Activated CD4-positive, alpha-beta T cell treated with anti-CD3 and anti-CD28 coated beads for 36 hours (primary cell): ENCODE data around the gene PFN3. TPM values are rescaled to one million over a fixed set of nuclear protein-coding genes. Genes with fewer than 3 reads are reported as not detected.
A peak's percentile ranks its signal among the peaks of the same experiment; 100 is the strongest.

Experiments
- ATAC-seq: fragments of 200-7000 bp; cut with Tn5 transposase; one replicate; pipeline ENCODE4 v1.10.0; 2021; ENCODE audit warnings: mild to moderate bottlenecking, moderate library complexity
- CTCF ChIA-PET: fragments of 350-600 bp; sonication (Branson Sonifier 250); formaldehyde crosslinking; loops from one replicate; lab custom pipeline; 2021; ENCODE audit warnings: antibody characterized with exemption; lab: Charles Lee
- POLR2A ChIA-PET: fragments of 350-600 bp; sonication (Branson Sonifier 250); formaldehyde crosslinking; loops from one replicate; lab custom pipeline; 2021; ENCODE audit warnings: antibody characterized with exemption, inconsistent platforms; lab: Charles Lee
- DNase-seq: peaks from one replicate; pipeline ENCODE4 v3.0.0-alpha.2; 2020
- H3K27ac Mint-ChIP-seq: one replicate; pipeline ENCODE4 v1.8.0; 2021; ENCODE audit warnings: mixed read lengths
- H3K27me3 Mint-ChIP-seq: one replicate; pipeline ENCODE4 v1.8.0; 2021; ENCODE audit warnings: mixed read lengths
- H3K36me3 Mint-ChIP-seq: one replicate; pipeline ENCODE4 v1.8.0; 2021; ENCODE audit warnings: low read depth, mixed read lengths
- H3K4me1 Mint-ChIP-seq: one replicate; pipeline ENCODE4 v1.8.0; 2021; ENCODE audit warnings: mixed read lengths
- H3K4me3 Mint-ChIP-seq: one replicate; pipeline ENCODE4 v1.8.0; 2021; ENCODE audit warnings: mild to moderate bottlenecking, moderate library complexity, mixed read lengths
- H3K9me3 Mint-ChIP-seq: one replicate; pipeline ENCODE4 v1.8.0; 2021; ENCODE audit warnings: low read depth, mixed read lengths
- intact Hi-C, 2 experiments: fragments of 100-400 bp; cut with DNase I in 1 of 2; cut with micrococcal nuclease in 1 of 2; formaldehyde crosslinking; loops; one replicate each; pipeline versions ENCODE4 v1.14.2 to v1.15.1; 2022 to 2024; cut with DNase I, micrococcal nuclease
- total RNA-seq, 2 experiments: library from RNA; stranded (reverse); gene quantifications; one replicate each; pipeline ENCODE4 v1.2.3, GENCODE V29; 2021

Gene PFN3
- total RNA-seq, 2 experiments from 2014 or later: not detected

GRCh38 chr5:177444106-177445051 lies 43.9 kb upstream of the PFN3 start:
- CTCF ChIA-PET: interaction anchor here (0.6 to 8.1 kb wide), 14 partner anchors 10 to 135 kb away, joined by 3 to 72 read pairs (median 6); no protein-coding TSS in a partner anchor
- Mint-ChIP-seq H3K27me3 (no peaks in the 10 kb centered on the region), H3K27ac (peak overlapping the region; percentile 89), H3K36me3 (peaks cover 22% of the 10 kb centered on the region), H3K9me3 (no peaks in the 10 kb centered on the region), H3K4me1 (peaks cover 58% of the 10 kb centered on the region), H3K4me3 (peak overlapping the region; percentile 33)
- POLR2A ChIA-PET: interaction anchor here (0.6 to 9.3 kb wide), 7 partner anchors 8 to 91 kb away, joined by 3 to 85 read pairs (median 9); partner anchors contain the start of gene GRK6
- DNase-seq: peak; percentile 43
- ATAC-seq: peak; percentile 10
- intact Hi-C loops: no loop called here

GRCh38 chr5:177443144-177443983 lies 42.9 kb upstream of the PFN3 start:
- Mint-ChIP-seq H3K4me1 (peaks cover 61% of the 10 kb centered on the region), H3K9me3 (no peaks in the 10 kb centered on the region), H3K36me3 (peaks cover 29% of the 10 kb centered on the region), H3K4me3 (no peak overlapping the region), H3K27me3 (no peaks in the 10 kb centered on the region), H3K27ac (no peak overlapping the region)
- intact Hi-C loops: no loop called here
- ChIA-PET POLR2A (interaction anchor here (0.6 to 9.3 kb wide), 5 partner anchors 9 to 35 kb away, joined by 3 to 85 read pairs (median 3); no protein-coding TSS in a partner anchor), CTCF (interaction anchor here (0.6 to 8.1 kb wide), 9 partner anchors 9 to 134 kb away, joined by 3 to 72 read pairs (median 8); no protein-coding TSS in a partner anchor)
- ATAC-seq (no peak), DNase-seq (peak; percentile 19)

- Mint-ChIP-seq H3K27me3 (no peaks in the 10 kb centered on the region), H3K4me3 (no peak overlapping the region), H3K4me1 (peaks cover 61% of the 10 kb centered on the region), H3K27ac (peak overlapping the region; percentile 47), H3K36me3 (peaks cover 39% of the 10 kb centered on the region), H3K9me3 (no peaks in the 10 kb centered on the region)
- POLR2A ChIA-PET: interaction anchor here (0.6 to 9.3 kb wide), 3 partner anchors 11 to 34 kb away, joined by 3 to 85 read pairs (median 28); no protein-coding TSS in a partner anchor
- intact Hi-C loops: no loop called here
- CTCF ChIA-PET: interaction anchor here (0.8 to 3.1 kb wide), 5 partner anchors 13 to 133 kb away, joined by 4 to 11 read pairs (median 5); no protein-coding TSS in a partner anchor
- DNase-seq (peak; percentile 10), ATAC-seq (no peak)
These were observed 41.8 kb upstream of the PFN3 start for GRCh38 chr5:177442066-177442826.

GRCh38 chr5:177440990-177441780 lies 40.7 kb upstream of the PFN3 start:
- no peak for DNase-seq
- CTCF ChIA-PET: interaction anchor here (0.8 to 2.0 kb wide), 10 partner anchors 12 to 52 kb away, joined by 3 to 12 read pairs (median 5); partner anchors contain the start of gene GRK6
- POLR2A ChIA-PET: interaction anchor here (1.6 to 3.3 kb wide), 2 partner anchors 11 to 14 kb away, joined by 7 to 28 read pairs; partner anchors contain the start of gene GRK6
- peaks cover 47% of the 10 kb centered on the region for H3K36me3 Mint-ChIP-seq
- intact Hi-C loops: no loop called here
- H3K27ac Mint-ChIP-seq: peak overlapping the region; percentile 19
- no peak for ATAC-seq
- H3K4me1 Mint-ChIP-seq: peaks cover 66% of the 10 kb centered on the region
- no peaks in the 10 kb centered on the region for H3K9me3 Mint-ChIP-seq
- H3K27me3 Mint-ChIP-seq: no peaks in the 10 kb centered on the region
- H3K4me3 Mint-ChIP-seq: no peak overlapping the region

- Mint-ChIP-seq H3K36me3 (peaks cover 52% of the 10 kb centered on the region), H3K9me3 (no peaks in the 10 kb centered on the region), H3K4me1 (peaks cover 65% of the 10 kb centered on the region), H3K27me3 (no peaks in the 10 kb centered on the region), H3K4me3 (no peak overlapping the region), H3K27ac (peak overlapping the region; percentile 68)
- DNase-seq: peak; percentile 72
- CTCF ChIA-PET: interaction anchor here (0.7 to 2.0 kb wide), 11 partner anchors 9 to 988 kb away, joined by 3 to 12 read pairs (median 5); partner anchors contain the start of gene GRK6
- intact Hi-C loops: no loop called here
- POLR2A ChIA-PET: interaction anchor here (0.7 to 3.3 kb wide), 4 partner anchors 10 to 762 kb away, joined by 3 to 28 read pairs (median 5); partner anchors contain the start of gene GRK6
- ATAC-seq: peak; percentile 77
These were observed 39.9 kb upstream of the PFN3 start for GRCh38 chr5:177440211-177440989.

- Mint-ChIP-seq H3K27ac (peak overlapping the region; percentile 68), H3K36me3 (peaks cover 57% of the 10 kb centered on the region), H3K4me1 (peaks cover 62% of the 10 kb centered on the region), H3K9me3 (no peaks in the 10 kb centered on the region), H3K27me3 (no peaks in the 10 kb centered on the region), H3K4me3 (no peak overlapping the region)
- ChIA-PET POLR2A (interaction anchor here (0.7 to 3.3 kb wide), 6 partner anchors 9 to 763 kb away, joined by 3 to 28 read pairs (median 4); partner anchors contain the start of gene GRK6), CTCF (interaction anchor here (0.7 to 2.0 kb wide), 12 partner anchors 8 to 987 kb away, joined by 3 to 12 read pairs (median 5); partner anchors contain the start of gene GRK6)
- DNase-seq (no peak), ATAC-seq (no peak)
- intact Hi-C loops: no loop called here
These were observed 39.1 kb upstream of the PFN3 start for GRCh38 chr5:177439518-177440053.

- H3K36me3 Mint-ChIP-seq: peaks cover 66% of the 10 kb centered on the region
- H3K27ac Mint-ChIP-seq: peak overlapping the region; percentile 47
- H3K4me3 Mint-ChIP-seq: no peak overlapping the region
- intact Hi-C loops: no loop called here
- H3K9me3 Mint-ChIP-seq: no peaks in the 10 kb centered on the region
- H3K4me1 Mint-ChIP-seq: peaks cover 62% of the 10 kb centered on the region
- ATAC-seq (no peak), DNase-seq (peak; percentile 12)
- POLR2A ChIA-PET: interaction anchor here (1.0 kb wide), 1 partner anchor 11 kb away, joined by 3 read pairs; no protein-coding TSS in a partner anchor
- no peaks in the 10 kb centered on the region for H3K27me3 Mint-ChIP-seq
- CTCF ChIA-PET: interaction anchor here (0.7 to 2.2 kb wide), 5 partner anchors 10 to 899 kb away, joined by 3 to 6 read pairs (median 5); no protein-coding TSS in a partner anchor
These were observed 38.0 kb upstream of the PFN3 start for GRCh38 chr5:177438468-177438867.

GRCh38 chr5:177437623-177438022 lies 37.2 kb upstream of the PFN3 start:
- Mint-ChIP-seq H3K27ac (no peak overlapping the region), H3K27me3 (no peaks in the 10 kb centered on the region), H3K4me3 (no peak overlapping the region), H3K4me1 (peaks cover 70% of the 10 kb centered on the region), H3K36me3 (peaks cover 70% of the 10 kb centered on the region), H3K9me3 (no peaks in the 10 kb centered on the region)
- no peak for ATAC-seq
- intact Hi-C loops: no loop called here
- CTCF ChIA-PET: interaction anchor here (0.7 to 2.2 kb wide), 9 partner anchors 11 to 898 kb away, joined by 3 to 7 read pairs (median 5); partner anchors contain the start of gene GRK6
- no peak for DNase-seq
- POLR2A ChIA-PET: interaction anchor here (0.9 to 1.9 kb wide), 2 partner anchors 8 to 9 kb away, joined by 4 to 17 read pairs; partner anchors contain the start of gene PRR7
